ENCODE measurements around the gene LRRK2.
"Not testable (repeated sequence)": the region's sequence is repeated elsewhere in the genome, so short reads cannot be mapped to it uniquely, and the experiment has no call there.

The LRRK2 gene

GRCh38 chr12:40233741-40234367, 9.1 kb downstream of the LRRK2 start:
- Histone ChIP-seq H3K27me3 (ENCODE audit: control insufficient read depth in 1 of 2, insufficient read depth in 2 of 2, low read length in 2 of 2) (no peaks in the 10 kb centered on the region), H3K27ac (ENCODE audit: low read depth, low read length) (no peak overlapping the region), H3K9ac (ENCODE audit: low read length) (no peak overlapping the region), H3K4me1 (ENCODE audit: insufficient read depth, low read length) (no peaks in the 10 kb centered on the region), H3K36me3 (ENCODE audit: insufficient read depth, low read length) (peaks cover 14% of the 10 kb centered on the region), H3K9me3 (ENCODE audit: low read length) (no peaks in the 10 kb centered on the region), H3K4me3 (ENCODE audit: low read depth in 1 of 2, low read length in 2 of 2) (no peak overlapping the region)

- peaks cover 14% of the 10 kb centered on the region for H3K36me3 ChIP-seq (ENCODE audit: insufficient read depth, low read length)
- H3K27ac ChIP-seq (ENCODE audit: low read depth, low read length): no peak overlapping the region
- H3K9me3 ChIP-seq (ENCODE audit: low read length): no peaks in the 10 kb centered on the region
- H3K4me3 ChIP-seq (ENCODE audit: low read depth in 1 of 2, low read length in 2 of 2): no peak overlapping the region
- no peaks in the 10 kb centered on the region for H3K4me1 ChIP-seq (ENCODE audit: insufficient read depth, low read length)
- H3K27me3 ChIP-seq (ENCODE audit: control insufficient read depth in 1 of 2, insufficient read depth in 2 of 2, low read length in 2 of 2): no peaks in the 10 kb centered on the region
- no peak overlapping the region for H3K9ac ChIP-seq (ENCODE audit: low read length)
These were observed 11.6 kb downstream of the LRRK2 start for GRCh38 chr12:40236357-40236850.

GRCh38 chr12:40238266-40238902, 13.6 kb downstream of the LRRK2 start:
- Histone ChIP-seq H3K27me3 (ENCODE audit: control insufficient read depth in 1 of 2, insufficient read depth in 2 of 2, low read length in 2 of 2) (no peaks in the 10 kb centered on the region), H3K4me3 (ENCODE audit: low read depth in 1 of 2, low read length in 2 of 2) (no peak overlapping the region), H3K9me3 (ENCODE audit: low read length) (no peaks in the 10 kb centered on the region), H3K9ac (ENCODE audit: low read length) (no peak overlapping the region), H3K36me3 (ENCODE audit: insufficient read depth, low read length) (peaks cover 12% of the 10 kb centered on the region), H3K4me1 (ENCODE audit: insufficient read depth, low read length) (peaks cover 3% of the 10 kb centered on the region), H3K27ac (ENCODE audit: low read depth, low read length) (no peak overlapping the region)

DNA sequence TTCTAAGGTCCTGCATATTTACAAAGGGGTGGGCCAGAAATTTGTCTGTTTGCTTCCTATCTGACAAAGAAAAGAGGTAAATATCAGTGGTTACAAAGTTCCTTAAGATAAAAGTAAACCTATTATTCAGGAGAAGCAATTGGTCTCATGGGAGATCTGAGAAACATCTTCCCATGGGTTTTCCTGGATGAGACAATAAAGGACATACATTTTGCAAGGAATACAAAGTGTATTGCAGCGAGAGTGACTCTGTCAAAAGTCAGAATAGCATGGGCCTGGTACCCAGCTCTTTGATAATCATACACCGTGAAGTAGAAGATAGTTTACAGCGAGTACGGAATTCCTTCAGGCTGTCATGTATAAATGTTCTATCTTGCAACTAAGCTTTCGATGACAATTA, 14.2 kb downstream of the LRRK2 start:
- Histone ChIP-seq H3K9ac (ENCODE audit: low read length) (no peak overlapping the region), H3K4me1 (ENCODE audit: insufficient read depth, low read length) (peaks cover 3% of the 10 kb centered on the region), H3K27ac (ENCODE audit: low read depth, low read length) (no peak overlapping the region), H3K27me3 (ENCODE audit: control insufficient read depth in 1 of 2, insufficient read depth in 2 of 2, low read length in 2 of 2) (no peaks in the 10 kb centered on the region), H3K4me3 (ENCODE audit: low read depth in 1 of 2, low read length in 2 of 2) (no peak overlapping the region), H3K9me3 (ENCODE audit: low read length) (no peaks in the 10 kb centered on the region), H3K36me3 (ENCODE audit: insufficient read depth, low read length) (peaks cover 7% of the 10 kb centered on the region)

- Histone ChIP-seq H3K4me3 (ENCODE audit: low read depth in 1 of 2, low read length in 2 of 2) (no peak overlapping the region), H3K4me1 (ENCODE audit: insufficient read depth, low read length) (peaks cover 3% of the 10 kb centered on the region), H3K27ac (ENCODE audit: low read depth, low read length) (no peak overlapping the region), H3K36me3 (ENCODE audit: insufficient read depth, low read length) (peaks cover 7% of the 10 kb centered on the region), H3K9ac (ENCODE audit: low read length) (no peak overlapping the region), H3K27me3 (ENCODE audit: control insufficient read depth in 1 of 2, insufficient read depth in 2 of 2, low read length in 2 of 2) (no peaks in the 10 kb centered on the region), H3K9me3 (ENCODE audit: low read length) (no peaks in the 10 kb centered on the region)
These were observed 16.0 kb downstream of the LRRK2 start for GRCh38 chr12:40240779-40241178.

- Histone ChIP-seq H3K4me3 (ENCODE audit: low read depth in 1 of 2, low read length in 2 of 2) (no peak overlapping the region), H3K27ac (ENCODE audit: low read depth, low read length) (no peak overlapping the region)
These were observed 16.9 kb downstream of the LRRK2 start for GRCh38 chr12:40241741-40242140.

DNA sequence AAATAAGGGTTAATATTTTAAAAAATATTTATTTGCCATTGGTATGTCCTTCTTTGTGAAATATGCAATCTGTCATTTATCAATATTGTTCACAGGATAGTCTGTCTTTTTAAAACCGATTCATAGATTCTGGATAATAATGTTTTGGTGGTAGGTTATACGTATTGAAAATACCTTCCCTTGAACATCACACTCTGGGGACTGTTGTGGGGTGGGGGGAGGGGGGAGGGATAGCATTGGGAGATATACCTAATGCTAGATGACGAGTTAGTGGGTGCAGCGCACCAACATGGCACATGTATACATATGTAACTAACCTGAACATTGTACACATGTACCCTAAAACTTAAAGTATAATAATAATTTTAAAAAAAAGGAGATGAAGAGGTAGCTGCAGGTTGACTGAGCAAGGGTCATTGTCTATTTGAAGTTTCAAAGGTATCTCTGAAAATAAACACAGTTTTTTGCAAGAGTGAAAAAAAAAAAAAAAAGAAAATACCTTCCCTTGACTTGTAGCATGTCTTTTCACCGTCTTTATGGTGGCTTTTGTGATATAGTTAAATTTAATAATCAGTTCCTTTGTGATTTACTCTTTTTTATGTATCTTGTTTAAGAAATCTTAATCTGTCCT, 19.8 kb downstream of the LRRK2 start:
- not testable (repeated sequence) for H3K27me3 ChIP-seq (ENCODE audit: control insufficient read depth in 1 of 2, insufficient read depth in 2 of 2, low read length in 2 of 2); H3K4me3 ChIP-seq (ENCODE audit: low read depth in 1 of 2, low read length in 2 of 2); H3K9me3 ChIP-seq (ENCODE audit: low read length); H3K27ac ChIP-seq (ENCODE audit: low read depth, low read length); H3K36me3 ChIP-seq (ENCODE audit: insufficient read depth, low read length); H3K4me1 ChIP-seq (ENCODE audit: insufficient read depth, low read length); H3K9ac ChIP-seq (ENCODE audit: low read length)

More at GRCh38 chr12:40241741-40242140, 16.9 kb downstream of the LRRK2 start:
- Histone ChIP-seq H3K9ac (ENCODE audit: low read length) (no peak overlapping the region), H3K36me3 (ENCODE audit: insufficient read depth, low read length) (no peaks in the 10 kb centered on the region), H3K4me1 (ENCODE audit: insufficient read depth, low read length) (peaks cover 3% of the 10 kb centered on the region), H3K9me3 (ENCODE audit: low read length) (no peaks in the 10 kb centered on the region), H3K27me3 (ENCODE audit: control insufficient read depth in 1 of 2, insufficient read depth in 2 of 2, low read length in 2 of 2) (no peaks in the 10 kb centered on the region)

GRCh38 chr12:40248034-40248433, 23.2 kb downstream of the LRRK2 start:
- H3K27me3 ChIP-seq (ENCODE audit: control insufficient read depth in 1 of 2, insufficient read depth in 2 of 2, low read length in 2 of 2): no peaks in the 10 kb centered on the region
- H3K36me3 ChIP-seq (ENCODE audit: insufficient read depth, low read length): peaks cover 7% of the 10 kb centered on the region
- H3K27ac ChIP-seq (ENCODE audit: low read depth, low read length): no peak overlapping the region
- H3K4me1 ChIP-seq (ENCODE audit: insufficient read depth, low read length): peaks cover 3% of the 10 kb centered on the region
- H3K9me3 ChIP-seq (ENCODE audit: low read length): no peaks in the 10 kb centered on the region
- no peak overlapping the region for H3K9ac ChIP-seq (ENCODE audit: low read length)
- H3K4me3 ChIP-seq (ENCODE audit: low read depth in 1 of 2, low read length in 2 of 2): no peak overlapping the region

DNA sequence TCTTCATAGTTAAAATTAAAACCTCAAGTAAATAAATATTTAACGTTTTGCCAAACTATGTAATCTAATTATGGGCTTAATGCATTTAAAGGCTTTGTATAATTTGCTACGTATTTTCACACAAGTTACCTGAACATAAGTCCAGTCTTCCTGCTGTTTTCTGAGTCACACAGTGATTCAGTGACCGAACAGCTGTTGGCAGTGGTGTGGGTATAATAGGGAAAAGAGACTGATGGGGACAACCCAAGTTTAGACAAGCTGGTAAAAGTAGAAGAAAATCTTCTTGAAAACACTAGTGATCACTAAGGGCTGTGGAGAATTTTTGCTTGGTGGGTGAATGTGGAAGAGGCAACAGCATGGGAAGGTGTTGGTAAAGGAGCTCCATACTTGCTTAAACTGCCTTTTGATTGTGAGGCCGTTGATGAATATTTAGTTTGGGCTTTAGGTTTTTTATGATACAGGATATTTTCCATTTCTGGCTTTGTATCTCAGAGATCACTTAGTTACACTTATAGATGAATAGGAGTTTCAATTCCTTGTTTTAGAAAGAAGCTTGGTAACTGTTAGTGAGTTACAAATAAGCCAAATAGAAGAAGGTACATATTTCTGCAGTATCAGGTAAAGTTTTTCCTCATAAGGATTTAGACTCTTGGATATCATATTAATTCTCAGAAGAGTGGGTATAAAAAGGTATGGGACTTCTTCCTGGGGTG, 23.9 kb downstream of the LRRK2 start:
- Histone ChIP-seq H3K4me1 (ENCODE audit: insufficient read depth, low read length) (no peaks in the 10 kb centered on the region), H3K9me3 (ENCODE audit: low read length) (no peaks in the 10 kb centered on the region), H3K4me3 (ENCODE audit: low read depth in 1 of 2, low read length in 2 of 2) (no peak overlapping the region), H3K36me3 (ENCODE audit: insufficient read depth, low read length) (peaks cover 7% of the 10 kb centered on the region), H3K27me3 (ENCODE audit: control insufficient read depth in 1 of 2, insufficient read depth in 2 of 2, low read length in 2 of 2) (no peaks in the 10 kb centered on the region), H3K9ac (ENCODE audit: low read length) (no peak overlapping the region), H3K27ac (ENCODE audit: low read depth, low read length) (no peak overlapping the region)

GRCh38 chr12:40250652-40251051, 25.9 kb downstream of the LRRK2 start:
- H3K27ac ChIP-seq (ENCODE audit: low read depth, low read length); H3K4me1 ChIP-seq (ENCODE audit: insufficient read depth, low read length); H3K27me3 ChIP-seq (ENCODE audit: control insufficient read depth in 1 of 2, insufficient read depth in 2 of 2, low read length in 2 of 2); H3K9ac ChIP-seq (ENCODE audit: low read length); H3K9me3 ChIP-seq (ENCODE audit: low read length); H3K4me3 ChIP-seq (ENCODE audit: low read depth in 1 of 2, low read length in 2 of 2): not testable (repeated sequence)
- peaks cover 13% of the 10 kb centered on the region for H3K36me3 ChIP-seq (ENCODE audit: insufficient read depth, low read length)

- Histone ChIP-seq H3K27ac (ENCODE audit: low read depth, low read length) (no peak overlapping the region), H3K4me3 (ENCODE audit: low read depth in 1 of 2, low read length in 2 of 2) (no peak overlapping the region), H3K9me3 (ENCODE audit: low read length) (no peaks in the 10 kb centered on the region), H3K4me1 (ENCODE audit: insufficient read depth, low read length) (no peaks in the 10 kb centered on the region), H3K27me3 (ENCODE audit: control insufficient read depth in 1 of 2, insufficient read depth in 2 of 2, low read length in 2 of 2) (no peaks in the 10 kb centered on the region), H3K9ac (ENCODE audit: low read length) (no peak overlapping the region), H3K36me3 (ENCODE audit: insufficient read depth, low read length) (peaks cover 20% of the 10 kb centered on the region)
These were observed 29.1 kb downstream of the LRRK2 start for GRCh38 chr12:40253936-40254335.

Data from muscle layer of colon (tissue), 2 donors.